ENCODE measurements around the gene CGNL1.

CGNL1 gene

DNA sequence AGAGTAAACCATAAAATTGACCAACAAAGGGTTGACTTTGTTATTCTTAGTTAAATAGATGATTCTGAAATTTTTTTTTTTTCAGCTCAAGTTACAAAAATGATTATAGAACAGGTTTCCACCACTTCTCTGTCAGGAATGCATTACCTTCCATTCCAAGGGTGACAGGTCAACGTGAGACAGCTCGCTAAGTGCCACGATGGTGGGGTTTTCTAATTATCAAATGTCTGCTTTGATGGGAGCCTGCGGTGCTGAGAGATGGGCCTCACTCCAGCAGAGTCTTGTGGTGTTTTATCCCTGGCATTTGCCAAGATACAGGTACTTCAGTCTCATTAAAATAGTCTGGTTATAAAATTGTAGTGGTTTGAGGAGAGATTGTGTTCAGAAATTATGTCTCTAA is 80.3 kb downstream of the CGNL1 start:
- Histone ChIP-seq H3K9me2 (replicated peaks; ENCODE audit: insufficient read depth, low read length) (no peaks in the 10 kb centered on the region), H3K4me2 (ENCODE audit: low read depth, low read length) (no peak overlapping the region), H3K9me3 (replicated peaks; ENCODE audit: insufficient read depth, low read length) (no peaks in the 10 kb centered on the region), H3F3A (ENCODE audit: insufficient read depth, low read length) (no peaks in the 10 kb centered on the region), H3K4me1 (ENCODE audit: low read length) (no peaks in the 10 kb centered on the region), H3K9ac (ENCODE audit: low read length) (no peak overlapping the region), H3K27me3 (replicated peaks; ENCODE audit: insufficient read depth, low read length) (no peaks in the 10 kb centered on the region), H3K4me3 (ENCODE audit: low read length) (no peak overlapping the region), H4K20me1 (ENCODE audit: insufficient read depth, low read length) (no peaks in the 10 kb centered on the region), H3K36me3 (replicated peaks; ENCODE audit: insufficient read depth, low read length) (no peaks in the 10 kb centered on the region), H3K27ac (ENCODE audit: low read length) (no peak overlapping the region), H3K79me2 (ENCODE audit: low read length) (no peaks in the 10 kb centered on the region), H2AFZ (ENCODE audit: low read length) (no peak overlapping the region)
- no peak for DNase-seq
- no peak for TF ChIP-seq EZH2 (optimal IDR thresholded peaks at IDR 0.05; ENCODE audit: low read depth, low read length)

- Histone ChIP-seq H3K27ac (ENCODE audit: low read length) (no peak overlapping the region), H3K4me3 (ENCODE audit: low read length) (no peak overlapping the region)
- TF ChIP-seq EZH2 (optimal IDR thresholded peaks at IDR 0.05; ENCODE audit: low read depth, low read length) (no peak), EZH2phosphoT487 (IDR thresholded peaks at IDR 0.05; ENCODE audit: low read length) (no peak)
- TF ChIP-seq, protein P1, sequence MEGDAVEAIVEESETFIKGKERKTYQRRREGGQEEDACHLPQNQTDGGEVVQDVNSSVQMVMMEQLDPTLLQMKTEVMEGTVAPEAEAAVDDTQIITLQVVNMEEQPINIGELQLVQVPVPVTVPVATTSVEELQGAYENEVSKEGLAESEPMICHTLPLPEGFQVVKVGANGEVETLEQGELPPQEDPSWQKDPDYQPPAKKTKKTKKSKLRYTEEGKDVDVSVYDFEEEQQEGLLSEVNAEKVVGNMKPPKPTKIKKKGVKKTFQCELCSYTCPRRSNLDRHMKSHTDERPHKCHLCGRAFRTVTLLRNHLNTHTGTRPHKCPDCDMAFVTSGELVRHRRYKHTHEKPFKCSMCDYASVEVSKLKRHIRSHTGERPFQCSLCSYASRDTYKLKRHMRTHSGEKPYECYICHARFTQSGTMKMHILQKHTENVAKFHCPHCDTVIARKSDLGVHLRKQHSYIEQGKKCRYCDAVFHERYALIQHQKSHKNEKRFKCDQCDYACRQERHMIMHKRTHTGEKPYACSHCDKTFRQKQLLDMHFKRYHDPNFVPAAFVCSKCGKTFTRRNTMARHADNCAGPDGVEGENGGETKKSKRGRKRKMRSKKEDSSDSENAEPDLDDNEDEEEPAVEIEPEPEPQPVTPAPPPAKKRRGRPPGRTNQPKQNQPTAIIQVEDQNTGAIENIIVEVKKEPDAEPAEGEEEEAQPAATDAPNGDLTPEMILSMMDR (IDR thresholded peaks at IDR 0.05; ENCODE audit: low read length): no peak
Observed at GRCh38 chr15:57457726-57458125, 81.4 kb downstream of the CGNL1 start.

DNA sequence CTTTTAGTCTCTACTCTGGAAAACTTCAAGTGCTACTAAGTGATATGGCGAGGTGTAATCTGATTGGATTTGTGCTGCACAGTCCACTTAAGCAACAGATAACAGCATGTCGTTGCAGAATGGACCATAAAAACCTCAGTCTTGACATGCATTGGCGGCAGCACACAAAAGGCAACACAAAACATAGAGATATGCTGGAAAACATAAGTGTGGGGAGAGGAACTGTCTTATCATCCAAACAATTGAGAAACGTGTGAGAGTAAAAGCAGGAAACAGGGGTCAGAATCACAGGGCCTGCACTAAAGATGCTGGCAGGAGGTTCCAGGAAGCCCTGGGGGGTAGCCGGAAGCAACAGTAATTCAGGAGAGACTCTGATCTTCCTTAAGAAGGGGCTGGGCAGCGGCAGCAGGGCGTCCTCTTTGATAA is 82.1 kb downstream of the CGNL1 start:
- no peaks in the 10 kb centered on the region for H4K20me1 ChIP-seq (ENCODE audit: insufficient read depth, low read length)
- no peak overlapping the region for H3K4me2 ChIP-seq (ENCODE audit: low read depth, low read length)
- no peak overlapping the region for H3K9ac ChIP-seq (ENCODE audit: low read length)
- no peaks in the 10 kb centered on the region for H3K36me3 ChIP-seq (replicated peaks; ENCODE audit: insufficient read depth, low read length)
- H3K79me2 ChIP-seq (ENCODE audit: low read length): no peaks in the 10 kb centered on the region
- H3K4me3 ChIP-seq (ENCODE audit: low read length): no peak overlapping the region
- DNase-seq: no peak
- H3K9me3 ChIP-seq (replicated peaks; ENCODE audit: insufficient read depth, low read length): no peaks in the 10 kb centered on the region
- H3K4me1 ChIP-seq (ENCODE audit: low read length): no peaks in the 10 kb centered on the region
- H3F3A ChIP-seq (ENCODE audit: insufficient read depth, low read length): no peaks in the 10 kb centered on the region
- H2AFZ ChIP-seq (ENCODE audit: low read length): no peak overlapping the region
- H3K27me3 ChIP-seq (replicated peaks; ENCODE audit: insufficient read depth, low read length): no peaks in the 10 kb centered on the region
- TF ChIP-seq, protein P1 (IDR thresholded peaks at IDR 0.05; ENCODE audit: low read length): no peak
- TF ChIP-seq EZH2phosphoT487 (IDR thresholded peaks at IDR 0.05; ENCODE audit: low read length) (no peak), EZH2 (optimal IDR thresholded peaks at IDR 0.05; ENCODE audit: low read depth, low read length) (no peak)
- no peaks in the 10 kb centered on the region for H3K9me2 ChIP-seq (replicated peaks; ENCODE audit: insufficient read depth, low read length)
- no peak overlapping the region for H3K27ac ChIP-seq (ENCODE audit: low read length)

More at GRCh38 chr15:57457726-57458125, 81.4 kb downstream of the CGNL1 start:
- H3F3A ChIP-seq (ENCODE audit: insufficient read depth, low read length): no peaks in the 10 kb centered on the region
- no peaks in the 10 kb centered on the region for H3K27me3 ChIP-seq (replicated peaks; ENCODE audit: insufficient read depth, low read length)
- no peak for DNase-seq
- no peak overlapping the region for H3K4me2 ChIP-seq (ENCODE audit: low read depth, low read length)
- H3K9me2 ChIP-seq (replicated peaks; ENCODE audit: insufficient read depth, low read length): no peaks in the 10 kb centered on the region
- no peaks in the 10 kb centered on the region for H4K20me1 ChIP-seq (ENCODE audit: insufficient read depth, low read length)
- H3K9ac ChIP-seq (ENCODE audit: low read length): no peak overlapping the region
- no peaks in the 10 kb centered on the region for H3K4me1 ChIP-seq (ENCODE audit: low read length)
- no peaks in the 10 kb centered on the region for H3K36me3 ChIP-seq (replicated peaks; ENCODE audit: insufficient read depth, low read length)
- no peaks in the 10 kb centered on the region for H3K79me2 ChIP-seq (ENCODE audit: low read length)
- no peak overlapping the region for H2AFZ ChIP-seq (ENCODE audit: low read length)
- no peaks in the 10 kb centered on the region for H3K9me3 ChIP-seq (replicated peaks; ENCODE audit: insufficient read depth, low read length)

- Histone ChIP-seq H3K36me3 (replicated peaks; ENCODE audit: insufficient read depth, low read length) (no peaks in the 10 kb centered on the region), H3K9ac (ENCODE audit: low read length) (no peak overlapping the region), H3K4me2 (ENCODE audit: low read depth, low read length) (no peak overlapping the region), H3K79me2 (ENCODE audit: low read length) (no peaks in the 10 kb centered on the region), H3K9me3 (replicated peaks; ENCODE audit: insufficient read depth, low read length) (no peaks in the 10 kb centered on the region), H2AFZ (ENCODE audit: low read length) (no peak overlapping the region), H3K4me3 (ENCODE audit: low read length) (no peak overlapping the region), H3K9me2 (replicated peaks; ENCODE audit: insufficient read depth, low read length) (no peaks in the 10 kb centered on the region), H3K27me3 (replicated peaks; ENCODE audit: insufficient read depth, low read length) (no peaks in the 10 kb centered on the region), H3K27ac (ENCODE audit: low read length) (no peak overlapping the region), H3F3A (ENCODE audit: insufficient read depth, low read length) (no peaks in the 10 kb centered on the region), H3K4me1 (ENCODE audit: low read length) (no peaks in the 10 kb centered on the region), H4K20me1 (ENCODE audit: insufficient read depth, low read length) (no peaks in the 10 kb centered on the region)
- no peak for TF ChIP-seq EZH2phosphoT487 (IDR thresholded peaks at IDR 0.05; ENCODE audit: low read length)
- TF ChIP-seq, protein P1 (IDR thresholded peaks at IDR 0.05; ENCODE audit: low read length): no peak
- TF ChIP-seq EZH2 (optimal IDR thresholded peaks at IDR 0.05; ENCODE audit: low read depth, low read length): no peak
- DNase-seq: no peak
Observed at GRCh38 chr15:57460208-57460816, 84.0 kb downstream of the CGNL1 start.
